HG03139 (cell line): Measurements from ENCODE around the gene MMRN2.

Experiments
- ATAC-seq: cut with Tn5 transposase; IDR thresholded peaks from one replicate; pipeline ENCODE4 v1.9.1; 2021; ENCODE audit not compliant: unreplicated experiment

MMRN2 gene

GRCh38 chr10:86969421-86970041 lies 12.1 kb upstream of the MMRN2 start:
- ATAC-seq, result no peak

- no peak for ATAC-seq
Measured at GRCh38 chr10:86968994-86969355, 11.6 kb upstream of the MMRN2 start.

- no peak for ATAC-seq
Measured at GRCh38 chr10:86968271-86968993, 11.0 kb upstream of the MMRN2 start, which contains the start of gene ADIRF. Gene ADIRF (plus strand): TSS chr10:86968482. CDS start chr10:86968545, 63 bp downstream.

- ATAC-seq, result no peak
Measured at GRCh38 chr10:86967481-86967941, 10.1 kb upstream of the MMRN2 start.

- no peak for ATAC-seq
Measured at GRCh38 chr10:86965986-86966654, 8.7 kb upstream of the MMRN2 start.

GRCh38 chr10:86964847-86965190 lies 7.4 kb upstream of the MMRN2 start:
- no peak for ATAC-seq

- no peak for ATAC-seq
Measured at GRCh38 chr10:86964061-86964846, 6.8 kb upstream of the MMRN2 start.

- no peak for ATAC-seq
Measured at GRCh38 chr10:86963341-86963919, 6.0 kb upstream of the MMRN2 start.

- no peak for ATAC-seq
Measured at GRCh38 chr10:86962981-86963310, 5.5 kb upstream of the MMRN2 start.

GRCh38 chr10:86962136-86962980 lies 4.9 kb upstream of the MMRN2 start:
- ATAC-seq, result no peak

- ATAC-seq, result no peak
Measured at GRCh38 chr10:86961481-86962091, 4.2 kb upstream of the MMRN2 start.

GRCh38 chr10:86960863-86961434 lies 3.5 kb upstream of the MMRN2 start:
- ATAC-seq, result no peak

GRCh38 chr10:86960003-86960862 lies 2.8 kb upstream of the MMRN2 start:
- no peak for ATAC-seq

GRCh38 chr10:86959737-86960002 lies 2.3 kb upstream of the MMRN2 start:
- ATAC-seq, result no peak

GRCh38 chr10:86958901-86959736 lies 1.7 kb upstream of the MMRN2 start:
- no peak for ATAC-seq

- no peak for ATAC-seq
Measured at GRCh38 chr10:86958116-86958900, 893 bp upstream of the MMRN2 start, which contains the start of gene SNCG. Gene SNCG (plus strand): TSS chr10:86958599. CDS start chr10:86958698, 99 bp downstream.

- ATAC-seq, result no peak
Measured at GRCh38 chr10:86956848-86957448, 467 bp downstream of the MMRN2 start.
